ENCODE data around the gene SIAE.
A peak's percentile ranks its signal among the peaks of the same experiment; 100 is the strongest.
"Not testable (repeated sequence)": the region's sequence is repeated elsewhere in the genome, so short reads cannot be mapped to it uniquely, and the experiment has no call there.

The SIAE gene

DNA sequence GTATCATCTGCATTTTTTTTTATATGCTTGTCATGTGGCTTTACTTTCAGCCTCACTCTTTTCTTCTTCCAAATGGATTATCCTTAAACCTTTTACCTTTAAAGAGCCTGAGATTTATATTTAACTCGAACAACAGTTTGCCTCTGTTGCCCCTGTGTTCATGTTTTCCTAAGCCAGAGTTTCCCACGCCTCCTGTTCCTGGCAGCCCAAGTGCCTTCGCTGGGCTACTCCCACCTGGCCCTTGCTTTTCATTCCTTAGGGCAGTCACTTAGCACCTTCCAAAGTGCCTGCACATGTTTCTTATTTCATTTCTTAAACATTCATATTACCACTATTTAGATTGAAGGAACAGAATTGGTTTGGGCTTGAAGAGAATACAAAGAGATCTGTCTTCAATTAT, 37.6 kb downstream of the SIAE start:
- intact Hi-C loops (cut with DNase I): no loop called here

GRCh38 chr11:124633355-124633754, 40.2 kb downstream of the SIAE start:
- intact Hi-C loops (cut with DNase I): no loop called here
- no peak for DNase-seq

More for the DNA sequence above, 37.6 kb downstream of the SIAE start:
- DNase-seq: no peak

GRCh38 chr11:124629961-124630360, 43.6 kb downstream of the SIAE start:
- DNase-seq: no peak
- intact Hi-C loops (cut with DNase I): no loop called here

GRCh38 chr11:124627546-124627945, 46.0 kb downstream of the SIAE start:
- no peak for DNase-seq
- intact Hi-C loops (cut with DNase I): no loop called here

DNA sequence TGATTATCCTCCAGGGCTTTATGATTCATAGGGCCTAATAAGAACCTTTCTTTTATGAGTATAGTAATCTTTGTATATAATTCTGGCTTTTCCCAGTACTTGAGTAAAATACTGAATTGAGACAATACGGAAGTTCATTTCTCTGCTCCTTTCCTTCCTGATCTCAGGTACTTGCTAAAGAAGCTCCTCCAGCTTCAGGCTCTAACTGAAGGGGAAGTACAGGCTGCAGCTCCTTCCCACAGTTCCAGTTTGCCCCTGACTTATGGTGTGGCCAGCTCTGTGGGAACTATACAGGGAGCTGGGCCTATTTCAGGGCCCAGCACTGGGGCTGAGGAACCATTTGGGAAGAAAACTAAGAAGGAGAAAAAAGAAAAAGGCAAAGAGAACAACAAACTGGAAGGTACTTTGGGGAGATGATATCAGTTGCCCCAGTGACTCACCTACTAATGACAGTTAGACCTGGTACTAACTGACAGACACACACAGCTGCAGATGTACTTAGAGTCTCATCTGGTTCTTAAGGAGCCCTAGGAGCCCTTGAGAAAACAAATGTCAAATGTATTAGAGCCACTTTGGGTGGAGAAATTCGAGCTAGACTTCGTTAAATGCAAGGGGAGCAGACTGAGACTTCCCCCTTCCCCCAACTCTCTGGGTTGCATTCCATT, 47.9 kb downstream of the SIAE start:
- intact Hi-C loops (cut with DNase I): no loop called here
- no peak for DNase-seq

DNA sequence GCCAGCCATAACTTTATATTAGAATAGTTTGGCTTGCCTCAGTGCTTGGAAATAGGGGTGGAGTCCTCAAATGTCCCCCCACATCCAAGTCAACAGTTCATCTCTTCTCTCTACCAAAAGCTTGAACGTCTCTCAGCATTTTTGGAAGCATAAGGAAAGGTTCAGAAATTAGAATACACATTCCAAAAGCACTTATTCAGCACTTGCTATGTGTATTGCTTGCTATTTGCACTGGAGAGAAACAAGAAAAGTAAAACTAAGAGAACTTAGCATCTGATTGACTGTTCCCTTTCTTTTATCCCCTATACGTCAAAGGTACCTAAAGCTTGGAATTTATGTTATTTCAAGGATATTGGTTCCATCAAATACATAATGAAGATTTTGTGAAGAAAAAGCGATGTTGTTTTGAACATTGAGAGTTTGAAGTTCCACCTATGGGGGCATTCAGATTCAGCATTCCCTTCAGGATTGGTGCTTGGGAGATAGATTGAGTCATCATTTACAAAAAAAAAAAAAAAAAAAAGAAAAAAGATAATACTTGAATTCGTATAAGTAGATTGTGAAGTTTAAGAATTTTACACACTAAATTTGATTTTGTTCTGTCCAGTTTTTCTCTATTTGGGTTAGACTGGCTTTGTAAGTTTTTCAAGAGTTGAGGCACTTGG, 49.5 kb downstream of the SIAE start:
- intact Hi-C loops (cut with DNase I): no loop called here
- no peak for DNase-seq

DNA sequence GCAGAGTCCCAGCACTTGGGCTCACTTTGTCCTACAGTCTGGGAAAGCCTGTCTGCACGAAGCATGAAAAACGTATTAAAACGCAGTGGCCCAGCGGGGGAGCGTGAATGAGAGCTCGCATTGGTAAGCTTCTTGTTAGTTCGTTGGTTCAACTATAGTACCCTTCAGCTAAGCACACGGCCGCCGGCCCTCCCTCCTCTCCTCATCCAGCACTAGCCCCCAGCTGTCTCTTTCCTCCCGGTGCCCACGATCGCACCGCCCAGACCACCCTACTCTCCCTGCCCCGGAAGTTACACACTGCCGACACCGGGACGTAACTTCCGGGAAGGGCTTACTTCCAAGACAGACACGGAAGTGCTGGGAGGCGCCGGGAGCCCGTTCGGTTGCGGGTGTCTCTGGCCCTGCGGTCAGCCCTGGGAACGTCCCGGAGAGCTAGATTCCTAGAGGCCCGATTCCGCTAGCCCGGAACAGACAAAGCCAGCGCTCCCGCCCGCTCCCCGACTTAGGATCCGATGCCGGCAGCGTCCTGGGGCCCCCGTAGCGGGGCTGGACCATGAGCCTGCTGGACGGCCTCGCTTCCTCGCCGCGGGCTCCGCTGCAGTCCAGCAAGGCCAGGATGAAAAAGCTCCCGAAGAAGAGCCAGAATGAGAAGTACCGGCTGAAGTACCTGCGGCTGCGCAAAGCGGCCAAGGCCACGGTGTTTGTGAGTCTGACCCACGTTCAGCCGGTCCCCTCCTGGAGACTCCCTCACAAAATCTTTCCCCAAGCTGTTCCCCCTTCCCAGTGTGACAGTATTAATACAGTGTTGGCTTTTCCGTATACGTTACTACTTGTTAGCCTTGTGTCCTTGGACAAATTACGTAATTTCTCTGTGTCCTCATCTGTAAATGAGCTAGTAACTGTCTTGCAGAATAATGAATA, 50.7 kb downstream of the SIAE start, which contains the start of gene TBRG1:
Gene TBRG1 (plus strand): TSS at position 334 of the 921 bp plus-strand sequence. CDS start 220 bp downstream, at position 554.
- peak; percentile 87 to 97 (median 94) for DNase-seq
- intact Hi-C loops (cut with DNase I): no loop called here

GRCh38 chr11:124618863-124619262, 54.7 kb downstream of the SIAE start:
- no peak for DNase-seq
- intact Hi-C loops (cut with DNase I): no loop called here

DNA sequence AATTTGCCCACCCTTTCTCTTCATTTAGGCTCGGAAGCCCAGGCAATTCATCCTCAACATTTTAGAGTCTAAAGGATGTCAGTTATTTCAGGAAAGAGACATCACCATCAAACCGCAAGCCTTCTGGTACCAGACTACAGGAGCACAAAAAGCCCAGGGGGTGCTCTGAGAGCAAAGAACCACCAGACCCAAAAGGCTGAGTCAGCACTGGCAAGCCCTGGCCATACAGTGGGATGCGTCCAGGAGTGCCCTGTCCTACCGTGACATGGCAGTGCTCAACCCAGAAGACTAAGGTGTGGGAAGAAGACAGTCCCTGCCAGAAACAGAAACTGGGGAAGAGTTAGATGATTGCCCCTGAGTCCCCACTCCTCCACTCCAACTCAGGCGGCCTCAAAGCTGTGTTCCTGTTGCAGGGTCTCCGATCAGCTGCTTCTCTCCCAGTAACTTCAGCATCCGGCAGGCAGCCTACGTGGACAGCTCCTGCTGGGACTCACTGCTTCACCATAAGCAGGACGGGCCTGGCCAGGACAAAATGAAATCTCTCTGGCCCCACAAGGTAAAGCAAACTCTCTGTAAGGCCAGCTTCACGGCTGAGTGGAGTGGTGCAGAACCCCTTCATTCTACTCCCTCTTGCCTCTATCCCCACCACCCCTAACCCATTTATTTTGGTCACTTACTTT, 60.8 kb downstream of the SIAE start:
- no peak for DNase-seq
- intact Hi-C loops (cut with DNase I): no loop called here

DNA sequence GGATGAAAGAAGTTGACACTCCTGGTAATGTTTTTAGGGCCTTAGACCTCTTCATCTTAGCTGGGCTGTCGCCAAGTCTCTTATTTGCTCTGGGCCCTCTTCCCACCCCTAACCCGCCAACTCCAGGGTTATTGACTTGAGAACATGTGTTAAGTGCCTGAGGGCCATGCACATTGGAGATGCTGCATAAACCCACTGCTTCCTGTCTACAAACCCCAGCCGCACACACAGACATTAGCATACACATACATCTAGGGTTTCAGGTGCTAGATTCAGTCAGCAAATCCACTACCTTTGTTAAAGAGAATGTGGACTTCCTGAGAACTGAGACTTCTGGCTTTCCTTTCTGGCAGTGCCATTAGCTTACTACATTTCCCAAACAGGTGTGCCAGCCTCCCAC, 61.5 kb downstream of the SIAE start:
- intact Hi-C loops (cut with DNase I): no loop called here
- DNase-seq: no peak

DNA sequence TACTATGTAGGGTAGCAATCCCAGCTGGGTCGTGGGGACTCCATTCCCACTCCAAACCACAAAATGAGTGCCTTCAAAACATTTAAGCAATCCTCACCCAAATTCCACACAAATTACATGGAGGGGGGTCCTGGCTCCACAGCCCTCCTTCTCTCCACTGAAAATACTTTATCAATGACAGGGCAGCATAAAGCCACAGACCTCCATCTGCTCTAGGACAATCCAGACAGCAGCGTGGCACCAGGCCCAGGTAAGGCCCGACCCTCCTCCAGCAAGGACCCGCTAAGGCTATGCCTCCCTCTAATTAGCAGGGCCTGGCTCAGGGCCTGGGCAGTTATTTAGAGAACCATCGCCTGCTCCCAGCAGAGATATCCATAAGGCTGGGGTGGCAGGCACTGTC, 62.5 kb downstream of the SIAE start, which contains the start of gene PANX3:
Gene PANX3 (plus strand): TSS at position 365 of the 400 bp plus-strand sequence. CDS start 129 bp downstream, outside the sequence.
- intact Hi-C loops (cut with DNase I): no loop called here
- DNase-seq: no peak

GRCh38 chr11:124610295-124610694, 63.2 kb downstream of the SIAE start:
- DNase-seq: no peak
- intact Hi-C loops (cut with DNase I): no loop called here

DNA sequence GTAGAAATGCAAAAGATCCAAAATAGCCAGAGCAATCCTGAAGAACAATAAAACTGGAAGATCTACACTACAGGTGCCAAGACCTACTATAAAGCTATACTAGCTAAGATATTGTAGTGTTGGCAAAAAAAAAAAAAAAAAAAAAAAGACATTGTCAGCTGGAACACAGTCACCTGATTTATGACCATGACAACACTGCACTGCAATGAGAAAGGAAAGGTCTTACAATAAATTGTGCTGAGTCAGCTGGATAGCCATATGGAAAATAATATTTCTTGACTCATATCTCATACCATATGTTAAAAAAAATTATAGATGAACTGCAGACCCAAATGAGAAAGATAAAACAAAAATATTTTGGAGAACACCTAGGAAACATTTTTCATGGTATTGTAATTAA, 65.4 kb downstream of the SIAE start:
- intact Hi-C loops (cut with DNase I): no loop called here
- DNase-seq: no peak

GRCh38 chr11:124605719-124606118, 67.8 kb downstream of the SIAE start:
- intact Hi-C loops (cut with DNase I): no loop called here
- peak in 4 of 42 donors; percentile 12 to 26 (median 16) for DNase-seq

- intact Hi-C loops (cut with DNase I); DNase-seq: not testable (repeated sequence)
Measured at GRCh38 chr11:124602723-124603122, 70.8 kb downstream of the SIAE start.

GRCh38 chr11:124602193-124602592, 71.3 kb downstream of the SIAE start:
- no peak for DNase-seq
- intact Hi-C loops (cut with DNase I): no loop called here

DNA sequence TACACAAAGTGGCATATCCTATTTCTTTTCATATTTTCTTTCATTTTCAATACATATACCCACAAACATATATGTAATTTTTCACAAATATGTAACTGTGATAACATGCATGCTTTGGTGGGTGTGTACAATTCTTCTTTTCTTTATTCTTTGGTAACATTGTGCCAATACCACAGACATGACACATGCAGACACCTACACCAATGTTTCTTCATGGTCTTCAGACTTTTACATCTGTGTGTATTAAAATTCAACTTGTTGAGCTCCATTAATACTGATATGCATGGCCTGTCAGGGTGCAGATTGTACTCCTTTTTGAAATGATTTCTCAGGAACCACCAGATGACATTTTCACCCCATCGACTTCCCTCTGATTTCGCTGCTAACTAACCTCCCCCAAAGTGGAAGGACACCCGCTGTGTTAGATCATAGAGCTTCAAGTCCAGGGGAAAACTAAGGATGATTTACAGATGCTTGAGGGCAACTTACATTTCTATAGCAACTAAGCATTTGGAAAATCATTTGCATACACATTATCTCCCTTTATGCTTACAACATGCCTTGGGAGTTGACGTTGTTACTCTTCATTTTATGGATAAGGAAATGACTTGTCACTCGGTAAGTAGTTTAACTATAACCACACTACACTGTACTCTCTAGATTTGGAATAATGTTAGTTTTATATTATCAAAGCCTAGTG, 72.8 kb downstream of the SIAE start:
- no peak for DNase-seq
- intact Hi-C loops (cut with DNase I): no loop called here

DNA sequence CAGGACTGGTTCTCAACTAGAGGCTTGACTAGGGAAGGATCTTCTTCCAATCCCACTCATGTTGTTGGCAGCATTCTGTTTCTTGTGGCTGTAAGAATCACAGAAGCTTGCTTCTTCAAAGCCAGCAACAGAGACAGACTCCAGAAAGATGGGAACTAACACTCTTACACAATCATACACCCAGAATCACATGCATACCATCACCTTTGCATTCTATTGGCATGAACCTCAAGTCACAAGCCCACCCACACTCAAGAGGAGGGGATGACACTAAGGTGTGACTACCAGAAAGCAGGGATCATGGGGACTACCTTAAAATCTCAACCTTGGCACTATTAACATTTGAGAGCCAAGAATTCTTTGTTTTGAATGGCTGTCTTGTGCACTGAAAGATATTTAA, 75.9 kb downstream of the SIAE start:
- intact Hi-C loops (cut with DNase I): no loop called here
- peak in 12 of 42 donors; percentile 9 to 53 (median 26) for DNase-seq

- no peak for DNase-seq
- intact Hi-C loops (cut with DNase I): no loop called here
Measured at GRCh38 chr11:124595302-124595701, 78.2 kb downstream of the SIAE start.
